Activated CD8-positive, alpha-beta memory T cell treated with anti-CD3 and anti-CD28 coated beads, Interleukin-2, amount 50 U/mL, for 1 hour (primary cell): ENCODE measurements around the gene HSD17B14.

Experiments
- DNase-seq: peaks from one replicate; pipeline ENCODE4 v3.0.0-alpha.2; 2020; ENCODE audit errors: extremely low read depth

HSD17B14 gene

GRCh38 chr19:48826606-48827020, 9.7 kb downstream of the HSD17B14 start:
- no peak for DNase-seq

- DNase-seq, result no peak
Observed at GRCh38 chr19:48822514-48822913, 13.8 kb downstream of the HSD17B14 start.

- DNase-seq, result no peak
Observed at GRCh38 chr19:48821633-48822032, 14.7 kb downstream of the HSD17B14 start.

- no peak for DNase-seq
Observed at GRCh38 chr19:48819366-48819816, 16.9 kb downstream of the HSD17B14 start.

GRCh38 chr19:48818234-48818820, 18.0 kb downstream of the HSD17B14 start:
- DNase-seq, result no peak

GRCh38 chr19:48817585-48818124, 18.6 kb downstream of the HSD17B14 start:
- no peak for DNase-seq

GRCh38 chr19:48815870-48816501, 20.3 kb downstream of the HSD17B14 start:
- DNase-seq, result no peak

- no peak for DNase-seq
Observed at GRCh38 chr19:48814895-48815294, 21.4 kb downstream of the HSD17B14 start.

GRCh38 chr19:48813123-48813913, 23.0 kb downstream of the HSD17B14 start:
- no peak for DNase-seq

- no peak for DNase-seq
Observed at GRCh38 chr19:48812094-48812929, 24.0 kb downstream of the HSD17B14 start.

GRCh38 chr19:48810151-48810550, 26.1 kb downstream of the HSD17B14 start:
- DNase-seq, result no peak

GRCh38 chr19:48807590-48808308, 28.5 kb downstream of the HSD17B14 start:
- DNase-seq, result no peak

- no peak for DNase-seq
Observed at GRCh38 chr19:48806818-48807589, 29.3 kb downstream of the HSD17B14 start.

GRCh38 chr19:48806518-48806817, 29.8 kb downstream of the HSD17B14 start:
- no peak for DNase-seq

- no peak for DNase-seq
Observed at GRCh38 chr19:48805452-48805851, 30.8 kb downstream of the HSD17B14 start.

GRCh38 chr19:48804496-48804895, 31.8 kb downstream of the HSD17B14 start:
- DNase-seq, result no peak

GRCh38 chr19:48802623-48803022, 33.7 kb downstream of the HSD17B14 start:
- DNase-seq, result no peak

- DNase-seq, result no peak
Observed at GRCh38 chr19:48799358-48800300, 36.7 kb downstream of the HSD17B14 start.

GRCh38 chr19:48798937-48799336, 37.4 kb downstream of the HSD17B14 start:
- DNase-seq, result no peak
